GM12801 (cell line): ENCODE measurements around the gene KIF1B.

ENCODE experiments used
- TF ChIP-seq, protein P1 (sequence below): IDR thresholded peaks from one replicate; pipeline ENCODE4 v1.5.1; 2011; ENCODE audit warnings: control low read depth; ENCODE audit not compliant: insufficient read length; ENCODE audit errors: extremely low read depth

The KIF1B gene

DNA sequence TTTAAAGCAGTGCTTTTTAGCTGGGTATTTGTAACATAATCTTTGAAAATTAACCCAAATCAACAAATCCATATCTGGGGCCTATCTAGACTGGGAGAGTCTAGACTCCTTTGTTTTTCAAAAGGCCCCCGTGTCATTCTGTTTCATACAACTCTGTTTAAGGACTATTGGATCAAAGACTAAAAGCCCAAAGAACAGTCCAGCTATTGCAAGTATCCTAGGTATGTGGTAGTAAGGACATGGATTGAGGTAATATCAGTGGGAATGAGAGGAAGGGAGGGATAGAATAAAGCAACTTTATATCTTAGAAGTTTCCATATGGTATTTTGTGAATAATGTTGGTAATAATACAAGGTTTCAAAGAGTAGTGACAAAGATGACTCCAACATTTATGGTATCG lies 18.2 kb downstream of the KIF1B start:
- TF ChIP-seq, protein P1, sequence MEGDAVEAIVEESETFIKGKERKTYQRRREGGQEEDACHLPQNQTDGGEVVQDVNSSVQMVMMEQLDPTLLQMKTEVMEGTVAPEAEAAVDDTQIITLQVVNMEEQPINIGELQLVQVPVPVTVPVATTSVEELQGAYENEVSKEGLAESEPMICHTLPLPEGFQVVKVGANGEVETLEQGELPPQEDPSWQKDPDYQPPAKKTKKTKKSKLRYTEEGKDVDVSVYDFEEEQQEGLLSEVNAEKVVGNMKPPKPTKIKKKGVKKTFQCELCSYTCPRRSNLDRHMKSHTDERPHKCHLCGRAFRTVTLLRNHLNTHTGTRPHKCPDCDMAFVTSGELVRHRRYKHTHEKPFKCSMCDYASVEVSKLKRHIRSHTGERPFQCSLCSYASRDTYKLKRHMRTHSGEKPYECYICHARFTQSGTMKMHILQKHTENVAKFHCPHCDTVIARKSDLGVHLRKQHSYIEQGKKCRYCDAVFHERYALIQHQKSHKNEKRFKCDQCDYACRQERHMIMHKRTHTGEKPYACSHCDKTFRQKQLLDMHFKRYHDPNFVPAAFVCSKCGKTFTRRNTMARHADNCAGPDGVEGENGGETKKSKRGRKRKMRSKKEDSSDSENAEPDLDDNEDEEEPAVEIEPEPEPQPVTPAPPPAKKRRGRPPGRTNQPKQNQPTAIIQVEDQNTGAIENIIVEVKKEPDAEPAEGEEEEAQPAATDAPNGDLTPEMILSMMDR, result no peak

DNA sequence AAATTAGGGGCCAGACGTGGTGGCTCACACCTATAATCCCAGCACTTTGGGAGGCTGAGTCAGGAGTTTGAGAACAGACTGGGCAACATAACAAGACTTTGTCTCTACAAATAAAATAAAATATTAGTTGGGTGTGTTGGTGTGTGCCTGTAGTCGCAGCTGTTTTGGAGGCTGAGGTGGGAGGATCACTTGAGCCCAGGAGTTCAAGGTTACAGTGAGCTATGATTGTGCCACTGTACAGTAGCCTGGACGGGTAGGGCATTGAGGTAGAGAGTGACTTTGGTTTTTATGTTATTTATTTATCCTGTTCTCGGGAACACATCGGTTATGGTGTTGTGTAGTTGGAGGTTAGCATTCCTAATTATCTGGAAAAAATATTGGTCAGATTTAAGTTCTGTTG lies 19.5 kb downstream of the KIF1B start:
- TF ChIP-seq, protein P1, result no peak

- TF ChIP-seq, protein P1, result no peak
Observed at GRCh38 chr1:10232163-10232562, 21.8 kb downstream of the KIF1B start.

GRCh38 chr1:10236405-10237156 lies 26.2 kb downstream of the KIF1B start:
- TF ChIP-seq, protein P1, result no peak

GRCh38 chr1:10237157-10237539 lies 26.8 kb downstream of the KIF1B start:
- TF ChIP-seq, protein P1, result no peak

- TF ChIP-seq, protein P1, result no peak
Observed at GRCh38 chr1:10242135-10242534, 31.8 kb downstream of the KIF1B start.

- TF ChIP-seq, protein P1, result no peak
Observed at GRCh38 chr1:10242811-10243210, 32.4 kb downstream of the KIF1B start.

DNA sequence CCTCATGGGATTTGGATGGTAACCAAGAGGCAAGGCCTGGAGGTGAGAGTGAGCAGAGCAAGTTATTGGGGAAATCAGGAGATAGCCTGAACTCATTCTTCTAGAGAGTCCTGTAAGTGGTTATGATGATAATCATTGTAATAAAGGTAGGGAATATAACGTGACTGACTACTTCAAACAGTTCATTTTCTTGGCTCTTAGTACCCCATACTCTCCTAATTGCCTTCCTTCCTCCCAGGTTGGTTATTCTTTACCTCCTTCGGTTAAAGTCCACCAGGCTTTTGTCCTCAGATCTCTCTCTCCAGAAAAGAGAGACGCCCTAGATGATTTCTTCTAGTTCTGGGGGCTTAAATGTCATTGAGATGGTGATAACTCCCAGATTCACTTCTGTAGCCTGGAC lies 35.3 kb downstream of the KIF1B start:
- TF ChIP-seq, protein P1, result no peak
